BLaER1 treated with 17β-estradiol and CSF1 and Interleukin-3, amounts not matched to agents 10 nM and 100 nM (cell line): ENCODE measurements around the gene FREY1.

ENCODE experiments used
- H3K27ac ChIP-seq, 11 experiments: shearing (Covaris generic); formaldehyde crosslinking; 2 replicates each; pipeline ENCODE4 v1.8.1; 2022
- H3K27me3 ChIP-seq, 11 experiments: shearing (Covaris generic); formaldehyde crosslinking; 2 replicates each; pipeline ENCODE4 v1.8.1; 2022
- H3K36me3 ChIP-seq, 11 experiments: shearing (Covaris generic); formaldehyde crosslinking; 2 replicates each; pipeline ENCODE4 v1.8.1; 2022
- H3K4me1 ChIP-seq, 10 experiments: shearing (Covaris generic); formaldehyde crosslinking; 2 replicates each; pipeline ENCODE4 v1.8.1; 2022
- H3K4me2 ChIP-seq, 11 experiments: shearing (Covaris generic); formaldehyde crosslinking; 2 replicates each; pipeline ENCODE4 v1.8.1; 2022
- H3K4me3 ChIP-seq, 10 experiments: shearing (Covaris generic); formaldehyde crosslinking; 2 replicates each; pipeline ENCODE4 v1.8.1; 2022
- H3K9ac ChIP-seq, 11 experiments: shearing (Covaris generic); formaldehyde crosslinking; 2 replicates each; pipeline ENCODE4 v1.8.1; 2022
- H3K9me3 ChIP-seq, 11 experiments: shearing (Covaris generic); formaldehyde crosslinking; replicated peaks in 1 of 11; 2 replicates each; pipeline ENCODE4 v1.8.1; 2022
- H4K20me1 ChIP-seq, 11 experiments: shearing (Covaris generic); formaldehyde crosslinking; 2 replicates each; pipeline ENCODE4 v1.8.1; 2022
- Cebpa-rat ChIP-seq, 11 experiments: shearing (Covaris generic); IDR thresholded peaks; 2 replicates each; pipeline ENCODE4 v1.8.1; 2022

FREY1 gene

GRCh38 chr11:45936511-45937054, 29.5 kb upstream of the FREY1 start:
- peaks cover 49 to 64% (median 58%) of the 10 kb centered on the region in 10 experiments for H3K4me1 ChIP-seq
- H4K20me1 ChIP-seq, result peaks cover 0 to 85% (median 5%) of the 10 kb centered on the region in 11 experiments; a peak in 7 of 22 replicates
- no peak for TF ChIP-seq Cebpa-rat (IDR thresholded peaks at IDR 0.05)
- 0 out of 22 replicates have a peak overlapping the region, but pooled peaks of 1 of the 11 experiments have one; percentile 8 for H3K4me2 ChIP-seq
- peaks cover 0 to 26% (median 0%) of the 10 kb centered on the region in 11 experiments; a peak in 8 of 22 replicates for H3K27me3 ChIP-seq
- H3K27ac ChIP-seq, result no peak overlapping the region
- H3K9ac ChIP-seq, result no peak overlapping the region
- peaks cover 16 to 70% (median 39%) of the 10 kb centered on the region in 11 experiments for H3K36me3 ChIP-seq
- H3K9me3 ChIP-seq, result no peaks in the 10 kb centered on the region
- H3K4me3 ChIP-seq, result no peak overlapping the region

GRCh38 chr11:45935349-45936064, 28.4 kb upstream of the FREY1 start:
- Histone ChIP-seq H3K36me3 (peaks cover 16 to 60% (median 37%) of the 10 kb centered on the region in 11 experiments), H3K4me1 (peaks cover 59 to 74% (median 69%) of the 10 kb centered on the region in 10 experiments), H4K20me1 (peaks cover 0 to 89% (median 7%) of the 10 kb centered on the region in 11 experiments; a peak in 15 of 22 replicates), H3K4me2 (peak overlapping the region in 10 of 11 experiments; percentile 77 to 99 (median 95); a peak in 19 of 22 replicates), H3K9me3 (no peaks in the 10 kb centered on the region), H3K9ac (no peak overlapping the region), H3K4me3 (no peak overlapping the region), H3K27me3 (peaks cover 0 to 26% (median 0%) of the 10 kb centered on the region in 11 experiments; a peak in 8 of 22 replicates), H3K27ac (no peak overlapping the region)
- TF ChIP-seq Cebpa-rat (IDR thresholded peaks at IDR 0.05), result no peak

GRCh38 chr11:45934580-45935318, 27.7 kb upstream of the FREY1 start:
- H3K36me3 ChIP-seq, result peaks cover 16 to 60% (median 37%) of the 10 kb centered on the region in 11 experiments
- peaks cover 0 to 91% (median 12%) of the 10 kb centered on the region in 11 experiments; a peak in 16 of 22 replicates for H4K20me1 ChIP-seq
- peak overlapping the region in 5 of 11 experiments; percentile 2 to 62 (median 40); a peak in 5 of 22 replicates for H3K9ac ChIP-seq
- H3K4me1 ChIP-seq, result peaks cover 67 to 81% (median 75%) of the 10 kb centered on the region in 10 experiments
- H3K27ac ChIP-seq, result no peak overlapping the region
- peaks cover 0 to 26% (median 0%) of the 10 kb centered on the region in 11 experiments; a peak in 8 of 22 replicates for H3K27me3 ChIP-seq
- no peak for TF ChIP-seq Cebpa-rat (IDR thresholded peaks at IDR 0.05)
- peak overlapping the region; percentile 77 to 99 (median 95) for H3K4me2 ChIP-seq
- H3K4me3 ChIP-seq, result no peak overlapping the region
- H3K9me3 ChIP-seq, result no peaks in the 10 kb centered on the region

GRCh38 chr11:45933846-45934579, 26.9 kb upstream of the FREY1 start:
- Histone ChIP-seq H3K4me3 (peak overlapping the region in 7 of 10 experiments; percentile 10 to 61 (median 33); a peak in 11 of 20 replicates), H3K9ac (peak overlapping the region in 10 of 11 experiments; percentile 1 to 62 (median 34); a peak in 15 of 22 replicates), H3K4me2 (peak overlapping the region; percentile 77 to 99 (median 95)), H3K27me3 (peaks cover 0 to 26% (median 0%) of the 10 kb centered on the region in 11 experiments; a peak in 8 of 22 replicates), H3K36me3 (peaks cover 16 to 60% (median 37%) of the 10 kb centered on the region in 11 experiments), H3K27ac (peak overlapping the region in 7 of 11 experiments; percentile 31 to 67 (median 51); a peak in 11 of 22 replicates), H4K20me1 (peaks cover 0 to 89% (median 14%) of the 10 kb centered on the region in 11 experiments; a peak in 16 of 22 replicates), H3K9me3 (no peaks in the 10 kb centered on the region), H3K4me1 (peaks cover 72 to 83% (median 75%) of the 10 kb centered on the region in 10 experiments)
- no peak for TF ChIP-seq Cebpa-rat (IDR thresholded peaks at IDR 0.05)

GRCh38 chr11:45933131-45933831, 26.2 kb upstream of the FREY1 start:
- no peak for TF ChIP-seq Cebpa-rat (IDR thresholded peaks at IDR 0.05)
- Histone ChIP-seq H3K4me3 (peak overlapping the region in 8 of 10 experiments; percentile 9 to 61 (median 32); a peak in 14 of 20 replicates), H3K9ac (peak overlapping the region in 9 of 11 experiments; percentile 1 to 62 (median 35); a peak in 16 of 22 replicates), H3K27ac (peak overlapping the region in 7 of 11 experiments; percentile 31 to 67 (median 51); a peak in 13 of 22 replicates), H3K27me3 (peaks cover 0 to 26% (median 0%) of the 10 kb centered on the region in 11 experiments; a peak in 8 of 22 replicates), H3K4me2 (peak overlapping the region; percentile 77 to 99 (median 95)), H3K9me3 (no peaks in the 10 kb centered on the region), H4K20me1 (peaks cover 0 to 88% (median 14%) of the 10 kb centered on the region in 11 experiments; a peak in 16 of 22 replicates), H3K4me1 (peaks cover 74 to 83% (median 75%) of the 10 kb centered on the region in 10 experiments), H3K36me3 (peaks cover 16 to 57% (median 36%) of the 10 kb centered on the region in 11 experiments)

- Histone ChIP-seq H4K20me1 (peaks cover 0 to 81% (median 14%) of the 10 kb centered on the region in 11 experiments; a peak in 16 of 22 replicates), H3K36me3 (peaks cover 16 to 46% (median 28%) of the 10 kb centered on the region in 11 experiments), H3K4me1 (peaks cover 75 to 90% (median 83%) of the 10 kb centered on the region in 10 experiments), H3K27ac (peak overlapping the region in 7 of 11 experiments; percentile 73 to 88 (median 79); a peak in 11 of 22 replicates), H3K4me3 (peak overlapping the region in 3 of 10 experiments; percentile 7 to 19 (median 19); a peak in 3 of 20 replicates), H3K9ac (peak overlapping the region in 5 of 11 experiments; percentile 1 to 77 (median 72); a peak in 8 of 22 replicates), H3K4me2 (peak overlapping the region; percentile 77 to 99 (median 95)), H3K27me3 (peaks cover 0 to 26% (median 0%) of the 10 kb centered on the region in 11 experiments; a peak in 8 of 22 replicates), H3K9me3 (no peaks in the 10 kb centered on the region)
- no peak for TF ChIP-seq Cebpa-rat (IDR thresholded peaks at IDR 0.05)
Measured at GRCh38 chr11:45932217-45932616, 25.1 kb upstream of the FREY1 start.

GRCh38 chr11:45931739-45932138, 24.7 kb upstream of the FREY1 start:
- no peak for TF ChIP-seq Cebpa-rat (IDR thresholded peaks at IDR 0.05)
- Histone ChIP-seq H3K9ac (peak overlapping the region in 8 of 11 experiments; percentile 1 to 77 (median 72); a peak in 12 of 22 replicates), H3K27ac (peak overlapping the region in 8 of 11 experiments; percentile 73 to 88 (median 80); a peak in 14 of 22 replicates), H3K4me1 (peaks cover 75 to 94% (median 88%) of the 10 kb centered on the region in 10 experiments), H4K20me1 (peaks cover 0 to 81% (median 14%) of the 10 kb centered on the region in 11 experiments; a peak in 16 of 22 replicates), H3K4me3 (peak overlapping the region in 2 of 10 experiments; percentile 7 to 19; a peak in 2 of 20 replicates), H3K27me3 (peaks cover 0 to 26% (median 0%) of the 10 kb centered on the region in 11 experiments; a peak in 8 of 22 replicates), H3K4me2 (peak overlapping the region; percentile 77 to 99 (median 95)), H3K36me3 (peaks cover 14 to 41% (median 24%) of the 10 kb centered on the region in 11 experiments), H3K9me3 (no peaks in the 10 kb centered on the region)
